ENCODE measurements around the gene GNB1. TPM values are rescaled to one million over a fixed set of nuclear protein-coding genes. Genes with fewer than 3 reads are reported as not detected.

GNB1 gene
- total and polyA plus RNA-seq, 9 of the 15 experiments (the other 6 are each of a cell fraction or from before 2014, with no cell fraction given): 34.3 to 388 (median 114) TPM

DNA sequence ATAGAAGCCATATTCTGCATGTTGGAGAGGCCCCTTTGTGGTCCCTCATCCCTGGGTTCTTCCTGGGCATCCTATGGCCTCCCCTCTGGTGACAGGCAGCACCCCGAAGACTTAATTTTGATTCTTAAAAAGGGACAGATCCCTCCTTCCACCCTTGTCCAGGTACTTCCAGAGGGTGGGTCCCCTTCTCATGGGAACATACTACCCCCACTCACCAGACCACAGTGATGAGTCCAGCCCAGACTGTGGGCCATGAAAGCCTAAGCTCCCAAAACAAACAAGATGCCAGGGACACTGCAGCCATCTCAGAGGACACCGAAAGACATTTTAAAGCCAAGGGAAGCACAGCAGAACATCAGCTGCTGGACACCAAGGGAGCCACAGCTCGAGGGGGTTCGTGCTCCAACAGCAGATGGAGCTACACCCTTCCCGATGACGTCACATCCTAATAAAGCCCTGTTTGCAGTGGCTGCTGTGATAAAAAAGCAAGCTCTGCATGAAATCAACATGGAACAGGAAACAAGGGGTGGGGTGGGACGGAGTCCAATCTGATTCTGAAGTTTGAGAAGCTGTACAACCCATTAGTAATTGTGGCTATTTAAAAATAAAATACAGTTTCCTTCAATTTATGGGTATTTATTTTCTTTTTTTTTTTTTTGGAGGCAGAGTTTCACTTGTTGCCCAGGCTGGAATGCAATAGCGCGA lies 32.4 kb downstream of the GNB1 start (continued):
- TF ChIP-seq CREB5 (CRISPR knock-in tag; IDR thresholded peaks at IDR 0.05) (no peak), SRSF7 (optimal IDR thresholded peaks at IDR 0.05; ENCODE audit: low read depth, low read length) (no peak), ZNF830 (CRISPR knock-in tag; IDR thresholded peaks at IDR 0.05) (no peak), HDAC3 (IDR thresholded peaks at IDR 0.05; ENCODE audit: borderline replicate concordance, partially characterized antibody) (no peak), ZNF263 (CRISPR knock-in tag; IDR thresholded peaks at IDR 0.05; ENCODE audit: borderline replicate concordance) (no peak), ZMIZ1 (IDR thresholded peaks at IDR 0.05; ENCODE audit: low read depth in 2 of 2, low read length in 2 of 2) (peak in 1 of 2 experiments; percentile 46; a peak in 1 of 4 replicates), SIN3A (IDR thresholded peaks at IDR 0.05; ENCODE audit: borderline replicate concordance in 2 of 2, control insufficient read depth in 1 of 2, low read depth in 2 of 2, low read length in 2 of 2) (peak in 1 of 2 experiments; percentile 39; a peak in 1 of 4 replicates), HDAC1 (IDR thresholded peaks at IDR 0.05) (peak in 1 of 2 experiments; percentile 75; a peak in 2 of 4 replicates), ZNF354B (CRISPR knock-in tag; IDR thresholded peaks at IDR 0.05) (no peak), TAF15 (IDR thresholded peaks at IDR 0.05; ENCODE audit: low read depth, low read length) (no peak), NFE2L1 (tag; IDR thresholded peaks at IDR 0.05; ENCODE audit: borderline replicate concordance, low read depth) (no peak), CBX8 (IDR thresholded peaks at IDR 0.05; ENCODE audit: borderline replicate concordance, extremely low read depth, low read depth, low read length, poor library complexity, severe bottlenecking) (no peak), ZFP1 (CRISPR knock-in tag; IDR thresholded peaks at IDR 0.05) (no peak), ZNF280B (CRISPR knock-in tag; IDR thresholded peaks at IDR 0.05) (no peak)
- TF ChIP-seq, protein P1, sequence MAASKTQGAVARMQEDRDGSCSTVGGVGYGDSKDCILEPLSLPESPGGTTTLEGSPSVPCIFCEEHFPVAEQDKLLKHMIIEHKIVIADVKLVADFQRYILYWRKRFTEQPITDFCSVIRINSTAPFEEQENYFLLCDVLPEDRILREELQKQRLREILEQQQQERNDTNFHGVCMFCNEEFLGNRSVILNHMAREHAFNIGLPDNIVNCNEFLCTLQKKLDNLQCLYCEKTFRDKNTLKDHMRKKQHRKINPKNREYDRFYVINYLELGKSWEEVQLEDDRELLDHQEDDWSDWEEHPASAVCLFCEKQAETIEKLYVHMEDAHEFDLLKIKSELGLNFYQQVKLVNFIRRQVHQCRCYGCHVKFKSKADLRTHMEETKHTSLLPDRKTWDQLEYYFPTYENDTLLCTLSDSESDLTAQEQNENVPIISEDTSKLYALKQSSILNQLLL (CRISPR knock-in tag; IDR thresholded peaks at IDR 0.05; ENCODE audit: borderline replicate concordance): no peak
- TF ChIP-seq, protein P2, sequence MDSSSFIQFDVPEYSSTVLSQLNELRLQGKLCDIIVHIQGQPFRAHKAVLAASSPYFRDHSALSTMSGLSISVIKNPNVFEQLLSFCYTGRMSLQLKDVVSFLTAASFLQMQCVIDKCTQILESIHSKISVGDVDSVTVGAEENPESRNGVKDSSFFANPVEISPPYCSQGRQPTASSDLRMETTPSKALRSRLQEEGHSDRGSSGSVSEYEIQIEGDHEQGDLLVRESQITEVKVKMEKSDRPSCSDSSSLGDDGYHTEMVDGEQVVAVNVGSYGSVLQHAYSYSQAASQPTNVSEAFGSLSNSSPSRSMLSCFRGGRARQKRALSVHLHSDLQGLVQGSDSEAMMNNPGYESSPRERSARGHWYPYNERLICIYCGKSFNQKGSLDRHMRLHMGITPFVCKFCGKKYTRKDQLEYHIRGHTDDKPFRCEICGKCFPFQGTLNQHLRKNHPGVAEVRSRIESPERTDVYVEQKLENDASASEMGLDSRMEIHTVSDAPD (CRISPR knock-in tag; IDR thresholded peaks at IDR 0.05): no peak
